H1 (cell line): Measurements from ENCODE around the gene C1orf87. TPM values are rescaled to one million over a fixed set of nuclear protein-coding genes. Genes with fewer than 3 reads are reported as not detected.

Experiments
- CTCF ChIA-PET: fragments of 300-600 bp; sonication (Branson Sonifier 250); formaldehyde crosslinking; loops from one replicate; lab custom pipeline; 2021; ENCODE audit not compliant: partially characterized antibody; lab: Charles Lee
- POLR2A ChIA-PET: fragments of 300-600 bp; sonication (Branson Sonifier 250); formaldehyde crosslinking; loops from one replicate; lab custom pipeline; 2021; ENCODE audit warnings: inconsistent platforms; ENCODE audit not compliant: partially characterized antibody; lab: Charles Lee
- DNase-seq, 2 experiments: peaks; one replicate each; pipeline versions ENCODE4 v3.0.0 to v3.0.0-alpha.2; 2010 to 2022; ENCODE audit warnings: low spot score in 2 of 2, low read depth in 1 of 2, mixed read lengths in 1 of 2
- FAIRE-seq: peaks from 2 replicates; lab custom pipeline; 2011; peaks lifted over from hg19 to GRCh38; lab: Jason Lieb, UNC
- H2AFZ ChIP-seq: 2 replicates; pipeline ENCODE4 v1.8.1; 2012; ENCODE audit warnings: low read length, inconsistent platforms
- H2AK5ac ChIP-seq: 2 replicates; pipeline ENCODE4 v1.6.1; 2013; ENCODE audit warnings: low read depth, low read length
- H2BK120ac ChIP-seq: replicated peaks from 2 replicates; pipeline ENCODE3; 2013; ENCODE audit warnings: low read depth, low read length, inconsistent platforms
- H2BK12ac ChIP-seq: 2 replicates; pipeline ENCODE4 v1.6.1; 2013; ENCODE audit warnings: low read depth, low read length
- H2BK15ac ChIP-seq: 2 replicates; pipeline ENCODE4 v1.6.1; 2013; ENCODE audit warnings: low read length
- H2BK20ac ChIP-seq: 2 replicates; pipeline ENCODE4 v1.6.1; 2013; ENCODE audit warnings: low read length
- H2BK5ac ChIP-seq: 2 replicates; pipeline ENCODE4 v1.6.1; 2013; ENCODE audit warnings: low read depth, low read length
- H3K14ac ChIP-seq: 2 replicates; pipeline ENCODE4 v1.6.1; 2013; ENCODE audit warnings: inconsistent platforms; ENCODE audit not compliant: insufficient read length
- H3K18ac ChIP-seq: 2 replicates; pipeline ENCODE4 v1.6.1; 2013; ENCODE audit warnings: low read length; ENCODE audit errors: extremely low read depth
- H3K23ac ChIP-seq: 2 replicates; pipeline ENCODE4 v1.6.1; 2013; ENCODE audit warnings: inconsistent platforms; ENCODE audit not compliant: insufficient read length
- H3K23me2 ChIP-seq: 2 replicates; pipeline ENCODE4 v1.6.1; 2013; ENCODE audit warnings: low read depth, low read length
- H3K27ac ChIP-seq: 2 replicates; pipeline ENCODE4 v1.6.1; 2011; ENCODE audit warnings: low read depth, low read length, inconsistent platforms
- H3K27me3 ChIP-seq, 4 experiments: replicated peaks in 1 of 4; 1 replicate in 1 of 4; 2 replicates in 3 of 4; pipeline versions ENCODE4 v1.6.1 to v1.8.1; 2011 to 2013; ENCODE audit warnings: low read length in 3 of 4, mild to moderate bottlenecking in 3 of 4, inconsistent platforms in 2 of 4, mixed read lengths in 2 of 4, moderate library complexity in 1 of 4; ENCODE audit not compliant: control insufficient read depth in 3 of 4, insufficient read depth in 3 of 4; ENCODE audit errors: extremely low read depth in 1 of 4
- H3K36me3 ChIP-seq, 4 experiments: 2 replicates each; pipeline versions ENCODE4 v1.6.1 to v1.8.1; 2011 to 2013; ENCODE audit warnings: mild to moderate bottlenecking in 4 of 4, low read length in 3 of 4, moderate library complexity in 2 of 4, control low read depth in 1 of 4, inconsistent platforms in 1 of 4; ENCODE audit not compliant: insufficient read depth in 4 of 4, control insufficient read depth in 2 of 4
- H3K4ac ChIP-seq: replicated peaks from 2 replicates; pipeline ENCODE3; 2013; ENCODE audit warnings: low read length, low read depth, mixed read lengths, inconsistent platforms; ENCODE audit not compliant: insufficient read length
- H3K4me1 ChIP-seq, 4 experiments: replicated peaks in 1 of 4; 1 replicate in 1 of 4; 2 replicates in 3 of 4; pipeline versions ENCODE4 v1.6.1 to v1.8.1; 2011 to 2013; ENCODE audit warnings: low read length in 3 of 4, inconsistent platforms in 2 of 4, mixed read lengths in 1 of 4; ENCODE audit not compliant: insufficient read depth in 4 of 4, control insufficient read depth in 3 of 4
- H3K4me2 ChIP-seq, 2 experiments: 2 replicates each; pipeline versions ENCODE4 v1.6.1 to v1.8.1; 2011 to 2013; ENCODE audit warnings: low read depth in 2 of 2, low read length in 2 of 2, control low read depth in 1 of 2, inconsistent platforms in 1 of 2, mild to moderate bottlenecking in 1 of 2; ENCODE audit not compliant: insufficient read depth in 1 of 2
- H3K4me3 ChIP-seq, 4 experiments: fragments of 200-600, 300-600 bp in 1 of 4; sonication (generic), shearing (Covaris generic), sonication (Bioruptor Twin) in 1 of 4; 2 replicates each; pipeline versions ENCODE4 v1.5.1 to v1.8.1; 2011 to 2016; ENCODE audit warnings: low read length in 4 of 4, low read depth in 3 of 4, control low read depth in 2 of 4, inconsistent platforms in 2 of 4, mild to moderate bottlenecking in 2 of 4, mixed read lengths in 1 of 4, moderate library complexity in 1 of 4; ENCODE audit not compliant: insufficient read depth in 2 of 4; ENCODE audit errors: extremely low read depth in 1 of 4
- H3K56ac ChIP-seq: replicated peaks from 2 replicates; pipeline ENCODE3; 2013; ENCODE audit warnings: low read depth, mild to moderate bottlenecking, mixed read lengths, low read length, inconsistent platforms; ENCODE audit not compliant: insufficient read length
- H3K79me1 ChIP-seq: 2 replicates; pipeline ENCODE4 v1.6.1; 2013; ENCODE audit warnings: low read depth, low read length, control low read depth
- H3K79me2 ChIP-seq, 2 experiments: 2 replicates each; pipeline versions ENCODE4 v1.6.1 to v1.8.1; 2012 to 2013; ENCODE audit warnings: low read length in 2 of 2, mild to moderate bottlenecking in 2 of 2, inconsistent platforms in 1 of 2; ENCODE audit not compliant: insufficient read depth in 2 of 2, control insufficient read depth in 1 of 2
- H3K9ac ChIP-seq, 4 experiments: replicated peaks in 1 of 4; 1 replicate in 1 of 4; 2 replicates in 3 of 4; pipeline versions ENCODE4 v1.6.1 to v1.8.1; 2011 to 2013; ENCODE audit warnings: low read depth in 3 of 4, low read length in 3 of 4, control low read depth in 2 of 4, mild to moderate bottlenecking in 2 of 4, moderate library complexity in 2 of 4, inconsistent platforms in 1 of 4; ENCODE audit errors: extremely low read depth in 1 of 4
- H3K9me3 ChIP-seq, 2 experiments: 2 replicates each; pipeline versions ENCODE4 v1.6.1 to v1.8.1; 2012 to 2013; ENCODE audit warnings: mild to moderate bottlenecking in 2 of 2, moderate library complexity in 2 of 2, control low read depth in 1 of 2, inconsistent platforms in 1 of 2, low read depth in 1 of 2, low read length in 1 of 2, mixed read lengths in 1 of 2; ENCODE audit not compliant: insufficient read depth in 2 of 2
- H4K20me1 ChIP-seq, 2 experiments: replicated peaks in 1 of 2; 2 replicates each; pipeline versions ENCODE3 to v1.8.1; 2011 to 2013; ENCODE audit warnings: inconsistent platforms in 2 of 2, low read length in 2 of 2, mild to moderate bottlenecking in 1 of 2; ENCODE audit not compliant: insufficient read depth in 2 of 2, control insufficient read depth in 1 of 2
- H4K5ac ChIP-seq: 2 replicates; pipeline ENCODE4 v1.6.1; 2013; ENCODE audit warnings: low read length, low read depth, mixed read lengths, inconsistent platforms; ENCODE audit not compliant: insufficient read length
- H4K8ac ChIP-seq: 2 replicates; pipeline ENCODE4 v1.8.0; 2013; ENCODE audit warnings: mild to moderate bottlenecking, moderate library complexity, low read length, inconsistent platforms; ENCODE audit not compliant: insufficient read depth; ENCODE audit errors: extremely low read depth
- H4K91ac ChIP-seq: replicated peaks from 2 replicates; pipeline ENCODE3; 2013; ENCODE audit warnings: low read length, mixed read lengths, inconsistent platforms; ENCODE audit not compliant: insufficient read length
- CREB1 ChIP-seq: IDR thresholded peaks from 2 replicates; pipeline ENCODE4 v1.6.1; 2012; ENCODE audit warnings: inconsistent platforms
- CTBP2 ChIP-seq: IDR thresholded peaks from 2 replicates; pipeline ENCODE4 v1.7.0; 2011; ENCODE audit warnings: borderline replicate concordance, mild to moderate bottlenecking, moderate library complexity, mixed read lengths, low read length; ENCODE audit not compliant: insufficient read depth, insufficient read length
- EP300 ChIP-seq, 2 experiments: IDR thresholded peaks; 1 replicate in 1 of 2; 2 replicates in 1 of 2; pipeline ENCODE4 v1.6.1; 2011 to 2012; ENCODE audit warnings: low read depth in 2 of 2, low read length in 2 of 2, mild to moderate bottlenecking in 2 of 2, borderline replicate concordance in 1 of 2, inconsistent platforms in 1 of 2, moderate library complexity in 1 of 2
- NANOG ChIP-seq: IDR thresholded peaks from 2 replicates; pipeline ENCODE4 v1.6.1; 2011; ENCODE audit warnings: low read length, low read depth, mild to moderate bottlenecking, inconsistent platforms; ENCODE audit not compliant: insufficient read depth, poor library complexity, severe bottlenecking
- POLR2A ChIP-seq, 2 experiments: IDR thresholded peaks; 1 replicate in 1 of 2; 2 replicates in 1 of 2; pipeline ENCODE4 v1.6.1; 2011; ENCODE audit warnings: low read depth in 2 of 2, low read length in 2 of 2, mild to moderate bottlenecking in 2 of 2; ENCODE audit errors: control extremely low read depth in 1 of 2
- RAD21 ChIP-seq, 2 experiments: IDR thresholded peaks in 1 of 2; conservative IDR thresholded peaks in 1 of 2; 2 replicates each; pipeline ENCODE4 v1.6.1; 2011; ENCODE audit warnings: low read depth in 2 of 2, low read length in 2 of 2, improper control_type of control experiment in 1 of 2, inconsistent platforms in 1 of 2, mild to moderate bottlenecking in 1 of 2, moderate library complexity in 1 of 2
- RXRA ChIP-seq: IDR thresholded peaks from 2 replicates; pipeline ENCODE4 v1.6.1; 2011; ENCODE audit warnings: low read depth, mild to moderate bottlenecking, low read length, moderate library complexity; ENCODE audit not compliant: insufficient read depth
- SIRT6 ChIP-seq: IDR thresholded peaks from one replicate; pipeline ENCODE4 v1.7.1; 2012; ENCODE audit warnings: low read length, inconsistent platforms
- TAF1 ChIP-seq: IDR thresholded peaks from 2 replicates; pipeline ENCODE4 v1.6.1; 2011; ENCODE audit warnings: mild to moderate bottlenecking, low read depth, low read length
- WGBS, 2 experiments: shearing (Covaris generic) in 1 of 2; methylation state at CpG; one replicate each; pipeline versions ENCODE4 v1.1.6 to v1.1.7; 2013 to 2015; ENCODE audit warnings: low lambda C conversion rate in 2 of 2, mixed read lengths in 2 of 2, inconsistent platforms in 1 of 2, low coverage in 1 of 2, missing lambda C conversion rate in 1 of 2; ENCODE audit not compliant: insufficient replicate concordance in 2 of 2, insufficient coverage in 1 of 2, insufficient read length in 1 of 2; ENCODE audit errors: extremely low coverage in 1 of 2, missing lambda C conversion rate in 1 of 2; 5-methylcytosine and 5-hydroxymethylcytosine counted together
- polyA plus RNA-seq, 7 experiments: library from polyadenylated mRNA; depleted of rRNA in 3 of 7; stranded (reverse) in 5 of 7; unstranded in 2 of 7; fragments of >200 nt in 5 of 7; fragments of 200-250 nt in 2 of 7; gene quantifications; 1 replicate in 5 of 7; 2 replicates in 1 of 7; 4 replicates in 1 of 7; pipeline versions ENCODE4 v1.2.1 to v1.2.3, GENCODE V29; 2011 to 2013; ENCODE audit warnings: missing spikeins in 2 of 7, mixed read lengths in 2 of 7
- total RNA-seq: library from RNA; stranded (reverse); fragmentation: NEBNext Ultra II Directional; extraction: Animal tissue kit (Norgen Biotek cat#: 25700); gene quantifications from 2 replicates; pipeline ENCODE4 v1.2.1, GENCODE V29; 2021
- TF ChIP-seq, protein P1 (sequence below): IDR thresholded peaks from 2 replicates; pipeline ENCODE4 v1.6.1; 2012; ENCODE audit warnings: low read length, inconsistent platforms
- TF ChIP-seq, protein P2 (sequence below): IDR thresholded peaks from 2 replicates; pipeline ENCODE4 v1.6.1; 2012; ENCODE audit warnings: inconsistent platforms
- TF ChIP-seq, protein P3 (sequence below): IDR thresholded peaks from 2 replicates; pipeline ENCODE4 v1.6.1; 2012; ENCODE audit warnings: inconsistent platforms

C1orf87 gene
- total and polyA plus RNA-seq, 2 of the 8 experiments (the other 6 are each of a cell fraction or from before 2014, with no cell fraction given): 0.41 TPM; not detected in 1

DNA sequence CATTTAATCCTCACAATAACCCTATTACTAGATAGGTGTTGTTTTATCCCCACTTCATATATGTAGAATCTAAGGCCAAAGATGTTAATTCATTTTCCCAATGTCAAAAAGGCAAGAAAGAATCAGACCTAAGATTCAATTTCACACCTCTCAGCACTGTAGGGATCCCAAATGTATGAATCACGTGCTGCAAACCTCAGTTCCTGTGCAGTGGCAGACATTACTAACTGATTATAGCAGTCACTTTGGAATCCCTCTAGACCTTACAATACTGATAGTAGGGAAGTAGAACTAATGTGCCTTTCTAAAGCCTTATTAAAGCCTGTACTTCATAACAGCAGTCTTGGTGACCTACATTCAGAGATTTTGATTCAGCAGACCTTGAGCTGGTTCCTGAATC is 2.3 kb downstream of the C1orf87 start:
- H3K27ac ChIP-seq: no peak overlapping the region
- H2BK20ac ChIP-seq: no peak overlapping the region
- peaks cover 5% of the 10 kb centered on the region for H3K23me2 ChIP-seq
- H3K14ac ChIP-seq: no peak overlapping the region
- no peak overlapping the region for H3K9ac ChIP-seq
- no peak overlapping the region for H2BK120ac ChIP-seq
- H3K56ac ChIP-seq: no peak overlapping the region
- H3K27me3 ChIP-seq: no peaks in the 10 kb centered on the region
- no peaks in the 10 kb centered on the region for H3K79me1 ChIP-seq
- no peak overlapping the region for H3K18ac ChIP-seq
- no peak overlapping the region for H2BK12ac ChIP-seq
- H3K4ac ChIP-seq: no peak overlapping the region
- FAIRE-seq (no peak), DNase-seq (no peak)
- no peaks in the 10 kb centered on the region for H3K36me3 ChIP-seq
- H3K9me3 ChIP-seq: no peaks in the 10 kb centered on the region
- H3K23ac ChIP-seq: no peak overlapping the region
- H2AFZ ChIP-seq: no peak overlapping the region
- H2BK15ac ChIP-seq: no peak overlapping the region
- H4K5ac ChIP-seq: no peak overlapping the region
- no peak overlapping the region for H3K4me2 ChIP-seq
- H3K4me1 ChIP-seq: no peaks in the 10 kb centered on the region; a peak in 1 of 7 replicates
- ChIA-PET CTCF (no interaction called here), POLR2A (no interaction called here)
- no peak overlapping the region for H4K91ac ChIP-seq
- H2BK5ac ChIP-seq: no peak overlapping the region
- no peak overlapping the region for H2AK5ac ChIP-seq
- no peak overlapping the region for H3K4me3 ChIP-seq
- no peaks in the 10 kb centered on the region for H3K79me2 ChIP-seq
- no peak overlapping the region for H4K8ac ChIP-seq
- H4K20me1 ChIP-seq: no peaks in the 10 kb centered on the region
- 91% methylated on average over 1 of the region's 1 CpG; no CpG with 5 or more reads in 1 of the 2 experiments for WGBS, 2 experiments
- no peak for TF ChIP-seq TAF1
- no peak for TF ChIP-seq RXRA
- TF ChIP-seq, protein P1, sequence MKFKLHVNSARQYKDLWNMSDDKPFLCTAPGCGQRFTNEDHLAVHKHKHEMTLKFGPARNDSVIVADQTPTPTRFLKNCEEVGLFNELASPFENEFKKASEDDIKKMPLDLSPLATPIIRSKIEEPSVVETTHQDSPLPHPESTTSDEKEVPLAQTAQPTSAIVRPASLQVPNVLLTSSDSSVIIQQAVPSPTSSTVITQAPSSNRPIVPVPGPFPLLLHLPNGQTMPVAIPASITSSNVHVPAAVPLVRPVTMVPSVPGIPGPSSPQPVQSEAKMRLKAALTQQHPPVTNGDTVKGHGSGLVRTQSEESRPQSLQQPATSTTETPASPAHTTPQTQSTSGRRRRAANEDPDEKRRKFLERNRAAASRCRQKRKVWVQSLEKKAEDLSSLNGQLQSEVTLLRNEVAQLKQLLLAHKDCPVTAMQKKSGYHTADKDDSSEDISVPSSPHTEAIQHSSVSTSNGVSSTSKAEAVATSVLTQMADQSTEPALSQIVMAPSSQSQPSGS: no peak
- TF ChIP-seq EP300 (IDR thresholded peaks at IDR 0.05; ENCODE audit: borderline replicate concordance in 1 of 2, low read depth in 2 of 2, low read length in 2 of 2): no peak
- TF ChIP-seq SIRT6: no peak
- TF ChIP-seq, protein P2, sequence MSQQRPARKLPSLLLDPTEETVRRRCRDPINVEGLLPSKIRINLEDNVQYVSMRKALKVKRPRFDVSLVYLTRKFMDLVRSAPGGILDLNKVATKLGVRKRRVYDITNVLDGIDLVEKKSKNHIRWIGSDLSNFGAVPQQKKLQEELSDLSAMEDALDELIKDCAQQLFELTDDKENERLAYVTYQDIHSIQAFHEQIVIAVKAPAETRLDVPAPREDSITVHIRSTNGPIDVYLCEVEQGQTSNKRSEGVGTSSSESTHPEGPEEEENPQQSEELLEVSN: no peak
- no peak for TF ChIP-seq CREB1
- TF ChIP-seq NANOG: no peak
- no peak for TF ChIP-seq CTBP2
- TF ChIP-seq RAD21 (IDR thresholded peaks at IDR 0.05 in 1 of 2, conservative IDR thresholded peaks at IDR 0.05 in 1 of 2; ENCODE audit: low read depth in 2 of 2, low read length in 2 of 2): no peak
- no peak for TF ChIP-seq POLR2A (IDR thresholded peaks at IDR 0.05; ENCODE audit: control extremely low read depth in 1 of 2, low read depth in 2 of 2, low read length in 2 of 2)
- TF ChIP-seq, protein P3, sequence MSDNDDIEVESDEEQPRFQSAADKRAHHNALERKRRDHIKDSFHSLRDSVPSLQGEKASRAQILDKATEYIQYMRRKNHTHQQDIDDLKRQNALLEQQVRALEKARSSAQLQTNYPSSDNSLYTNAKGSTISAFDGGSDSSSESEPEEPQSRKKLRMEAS: no peak
